Measurements from ENCODE around the gene MARCHF9. TPM values are rescaled to one million over a fixed set of nuclear protein-coding genes. Genes with fewer than 3 reads are reported as not detected.

Gene MARCHF9
- polyA plus RNA-seq, 1 of the 3 experiments (the other 2 are of a cell fraction), result 24.2 TPM

DNA sequence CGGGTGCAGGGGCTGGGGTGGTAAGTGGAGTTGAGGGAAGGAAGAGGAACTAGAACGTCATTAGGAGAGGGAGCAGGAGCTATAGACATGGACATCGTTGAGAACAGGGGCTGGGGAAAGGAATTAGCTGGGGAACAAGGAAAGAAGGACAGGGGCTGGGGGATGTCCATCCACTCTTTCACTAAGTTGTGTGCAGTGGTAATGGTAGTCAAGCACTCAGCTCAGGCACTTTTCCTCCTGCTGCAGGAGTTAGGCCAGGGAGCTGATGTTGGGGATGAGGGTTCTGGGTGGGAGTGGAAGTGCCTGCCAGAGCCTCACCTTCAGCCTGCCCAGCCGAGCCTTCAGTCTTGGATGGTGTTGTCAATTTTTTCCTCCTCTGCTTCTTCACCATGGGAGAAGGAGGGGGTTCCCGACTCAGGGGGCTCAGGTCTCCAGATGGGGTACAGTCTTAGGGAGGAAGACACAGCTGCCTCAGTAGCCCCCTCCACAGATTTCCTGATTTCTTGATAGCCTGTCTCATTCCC lies 25.5 kb upstream of the MARCHF9 start (continued):
- TF ChIP-seq, protein P1, sequence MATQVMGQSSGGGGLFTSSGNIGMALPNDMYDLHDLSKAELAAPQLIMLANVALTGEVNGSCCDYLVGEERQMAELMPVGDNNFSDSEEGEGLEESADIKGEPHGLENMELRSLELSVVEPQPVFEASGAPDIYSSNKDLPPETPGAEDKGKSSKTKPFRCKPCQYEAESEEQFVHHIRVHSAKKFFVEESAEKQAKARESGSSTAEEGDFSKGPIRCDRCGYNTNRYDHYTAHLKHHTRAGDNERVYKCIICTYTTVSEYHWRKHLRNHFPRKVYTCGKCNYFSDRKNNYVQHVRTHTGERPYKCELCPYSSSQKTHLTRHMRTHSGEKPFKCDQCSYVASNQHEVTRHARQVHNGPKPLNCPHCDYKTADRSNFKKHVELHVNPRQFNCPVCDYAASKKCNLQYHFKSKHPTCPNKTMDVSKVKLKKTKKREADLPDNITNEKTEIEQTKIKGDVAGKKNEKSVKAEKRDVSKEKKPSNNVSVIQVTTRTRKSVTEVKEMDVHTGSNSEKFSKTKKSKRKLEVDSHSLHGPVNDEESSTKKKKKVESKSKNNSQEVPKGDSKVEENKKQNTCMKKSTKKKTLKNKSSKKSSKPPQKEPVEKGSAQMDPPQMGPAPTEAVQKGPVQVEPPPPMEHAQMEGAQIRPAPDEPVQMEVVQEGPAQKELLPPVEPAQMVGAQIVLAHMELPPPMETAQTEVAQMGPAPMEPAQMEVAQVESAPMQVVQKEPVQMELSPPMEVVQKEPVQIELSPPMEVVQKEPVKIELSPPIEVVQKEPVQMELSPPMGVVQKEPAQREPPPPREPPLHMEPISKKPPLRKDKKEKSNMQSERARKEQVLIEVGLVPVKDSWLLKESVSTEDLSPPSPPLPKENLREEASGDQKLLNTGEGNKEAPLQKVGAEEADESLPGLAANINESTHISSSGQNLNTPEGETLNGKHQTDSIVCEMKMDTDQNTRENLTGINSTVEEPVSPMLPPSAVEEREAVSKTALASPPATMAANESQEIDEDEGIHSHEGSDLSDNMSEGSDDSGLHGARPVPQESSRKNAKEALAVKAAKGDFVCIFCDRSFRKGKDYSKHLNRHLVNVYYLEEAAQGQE (IDR thresholded peaks at IDR 0.05; ENCODE audit: low read depth, low read length), result no peak
- no peak for TF ChIP-seq POLR2AphosphoS5 (IDR thresholded peaks at IDR 0.05; ENCODE audit: low read depth, low read length)
- TF ChIP-seq RXRA (IDR thresholded peaks at IDR 0.05; ENCODE audit: borderline replicate concordance, low read depth), result no peak
- no peak for TF ChIP-seq RFX5 (IDR thresholded peaks at IDR 0.05; ENCODE audit: low read length)

DNA sequence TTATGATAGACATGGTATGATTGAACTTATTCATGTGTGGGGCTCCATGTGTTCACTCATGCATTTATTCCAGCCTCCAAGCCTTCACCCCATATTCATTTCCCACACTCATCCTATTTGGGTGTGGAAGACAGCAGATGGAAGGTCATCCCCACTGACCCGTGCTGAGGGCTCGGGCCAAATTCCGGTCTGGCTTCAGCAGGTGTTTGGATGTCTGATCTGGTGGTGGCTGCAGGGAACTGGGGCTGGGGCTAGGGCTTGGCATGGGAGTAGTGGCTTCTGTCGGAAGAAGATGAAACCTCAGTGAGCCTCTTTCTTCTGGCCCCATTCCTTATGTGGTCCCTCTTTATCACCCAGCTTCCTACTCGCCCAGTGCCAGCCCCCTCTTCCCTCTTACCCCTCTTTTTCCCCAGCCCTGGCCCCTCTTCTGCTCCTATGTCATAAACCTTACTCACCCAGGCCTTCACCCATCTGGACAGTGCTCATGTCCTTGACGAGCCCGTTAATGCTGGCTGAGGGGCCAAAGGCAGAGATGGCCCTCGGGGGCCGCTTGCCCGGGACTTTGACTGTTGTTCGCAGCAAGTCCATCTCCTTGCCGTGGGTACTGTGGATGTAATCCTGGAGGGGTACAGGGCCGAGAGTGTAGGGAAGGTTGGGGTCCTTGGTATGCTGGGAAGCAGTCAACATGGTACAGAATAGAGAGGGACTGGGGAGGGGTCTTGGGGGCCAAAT lies 24.4 kb upstream of the MARCHF9 start:
- Histone ChIP-seq H3K9me2 (no peaks in the 10 kb centered on the region), H2AFZ (ENCODE audit: low read depth) (no peak overlapping the region), H3K4me1 (ENCODE audit: control insufficient read depth in 1 of 2, insufficient read depth in 2 of 2, low read depth in 1 of 2, low read length in 1 of 2) (peaks cover 0 to 12% of the 10 kb centered on the region in 2 experiments; a peak in 1 of 4 replicates), H3K79me2 (ENCODE audit: insufficient read depth) (no peaks in the 10 kb centered on the region), H3K9me3 (no peaks in the 10 kb centered on the region), H3K36me3 (replicated peaks in 1 of 2; ENCODE audit: control insufficient read depth in 1 of 2, insufficient read depth in 2 of 2, low read length in 1 of 2) (peaks cover 3 to 17% of the 10 kb centered on the region in 2 experiments), H3K4me2 (no peak overlapping the region), H3K27me3 (ENCODE audit: insufficient read depth) (no peaks in the 10 kb centered on the region), H3K9ac (no peak overlapping the region), H3K27ac (ENCODE audit: low read depth in 2 of 2, low read length in 1 of 2) (no peak overlapping the region), H3F3A (replicated peaks; ENCODE audit: insufficient read depth) (peaks cover 17% of the 10 kb centered on the region), H3K4me3 (ENCODE audit: low read depth in 2 of 2, low read length in 1 of 2) (no peak overlapping the region; a peak in 1 of 4 replicates), H4K20me1 (ENCODE audit: insufficient read depth) (no peaks in the 10 kb centered on the region)
- 85% methylated on average over 13 of the region's 13 CpGs for WGBS (ENCODE audit: low lambda C conversion rate)
- DNase-seq, result no peak
- ChIA-PET POLR2A (interaction anchor here (1.1 to 1.8 kb wide), 2 partner anchors 14 to 37 kb away, joined by 3 to 5 read pairs; partner anchors contain the start of genes OS9 and TSPAN31), CTCF (interaction anchor here (0.9 kb wide), 1 partner anchor 98 kb away, joined by 4 read pairs; the partner anchor contains the start of gene B4GALNT1)
- TF ChIP-seq, protein P2, sequence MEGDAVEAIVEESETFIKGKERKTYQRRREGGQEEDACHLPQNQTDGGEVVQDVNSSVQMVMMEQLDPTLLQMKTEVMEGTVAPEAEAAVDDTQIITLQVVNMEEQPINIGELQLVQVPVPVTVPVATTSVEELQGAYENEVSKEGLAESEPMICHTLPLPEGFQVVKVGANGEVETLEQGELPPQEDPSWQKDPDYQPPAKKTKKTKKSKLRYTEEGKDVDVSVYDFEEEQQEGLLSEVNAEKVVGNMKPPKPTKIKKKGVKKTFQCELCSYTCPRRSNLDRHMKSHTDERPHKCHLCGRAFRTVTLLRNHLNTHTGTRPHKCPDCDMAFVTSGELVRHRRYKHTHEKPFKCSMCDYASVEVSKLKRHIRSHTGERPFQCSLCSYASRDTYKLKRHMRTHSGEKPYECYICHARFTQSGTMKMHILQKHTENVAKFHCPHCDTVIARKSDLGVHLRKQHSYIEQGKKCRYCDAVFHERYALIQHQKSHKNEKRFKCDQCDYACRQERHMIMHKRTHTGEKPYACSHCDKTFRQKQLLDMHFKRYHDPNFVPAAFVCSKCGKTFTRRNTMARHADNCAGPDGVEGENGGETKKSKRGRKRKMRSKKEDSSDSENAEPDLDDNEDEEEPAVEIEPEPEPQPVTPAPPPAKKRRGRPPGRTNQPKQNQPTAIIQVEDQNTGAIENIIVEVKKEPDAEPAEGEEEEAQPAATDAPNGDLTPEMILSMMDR (IDR thresholded peaks at IDR 0.05), result no peak
- TF ChIP-seq GABPA (IDR thresholded peaks at IDR 0.05; ENCODE audit: low read depth) (no peak), MEF2A (IDR thresholded peaks at IDR 0.05; ENCODE audit: borderline replicate concordance, low read depth) (no peak), SIN3A (IDR thresholded peaks at IDR 0.05; ENCODE audit: borderline replicate concordance, low read depth, low read length) (no peak), RXRA (IDR thresholded peaks at IDR 0.05; ENCODE audit: borderline replicate concordance, low read depth) (no peak), NFIC (IDR thresholded peaks at IDR 0.05; ENCODE audit: borderline replicate concordance) (no peak), SMC3 (IDR thresholded peaks at IDR 0.05; ENCODE audit: low read depth, low read length) (no peak), TAF1 (IDR thresholded peaks at IDR 0.05; ENCODE audit: borderline replicate concordance, low read depth, low read length) (no peak), JUND (IDR thresholded peaks at IDR 0.05) (no peak), NRF1 (IDR thresholded peaks at IDR 0.05; ENCODE audit: low read depth, low read length) (no peak), FOXJ3 (CRISPR knock-in tag; IDR thresholded peaks at IDR 0.05) (no peak)
- TF ChIP-seq, protein P3, sequence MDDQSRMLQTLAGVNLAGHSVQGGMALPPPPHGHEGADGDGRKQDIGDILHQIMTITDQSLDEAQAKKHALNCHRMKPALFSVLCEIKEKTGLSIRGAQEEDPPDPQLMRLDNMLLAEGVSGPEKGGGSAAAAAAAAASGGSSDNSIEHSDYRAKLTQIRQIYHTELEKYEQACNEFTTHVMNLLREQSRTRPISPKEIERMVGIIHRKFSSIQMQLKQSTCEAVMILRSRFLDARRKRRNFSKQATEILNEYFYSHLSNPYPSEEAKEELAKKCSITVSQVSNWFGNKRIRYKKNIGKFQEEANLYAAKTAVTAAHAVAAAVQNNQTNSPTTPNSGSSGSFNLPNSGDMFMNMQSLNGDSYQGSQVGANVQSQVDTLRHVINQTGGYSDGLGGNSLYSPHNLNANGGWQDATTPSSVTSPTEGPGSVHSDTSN (IDR thresholded peaks at IDR 0.05), result no peak
- TF ChIP-seq, protein P4, sequence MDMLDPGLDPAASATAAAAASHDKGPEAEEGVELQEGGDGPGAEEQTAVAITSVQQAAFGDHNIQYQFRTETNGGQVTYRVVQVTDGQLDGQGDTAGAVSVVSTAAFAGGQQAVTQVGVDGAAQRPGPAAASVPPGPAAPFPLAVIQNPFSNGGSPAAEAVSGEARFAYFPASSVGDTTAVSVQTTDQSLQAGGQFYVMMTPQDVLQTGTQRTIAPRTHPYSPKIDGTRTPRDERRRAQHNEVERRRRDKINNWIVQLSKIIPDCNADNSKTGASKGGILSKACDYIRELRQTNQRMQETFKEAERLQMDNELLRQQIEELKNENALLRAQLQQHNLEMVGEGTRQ (IDR thresholded peaks at IDR 0.05; ENCODE audit: borderline replicate concordance, low read depth, low read length), result no peak
- TF ChIP-seq, protein P5, sequence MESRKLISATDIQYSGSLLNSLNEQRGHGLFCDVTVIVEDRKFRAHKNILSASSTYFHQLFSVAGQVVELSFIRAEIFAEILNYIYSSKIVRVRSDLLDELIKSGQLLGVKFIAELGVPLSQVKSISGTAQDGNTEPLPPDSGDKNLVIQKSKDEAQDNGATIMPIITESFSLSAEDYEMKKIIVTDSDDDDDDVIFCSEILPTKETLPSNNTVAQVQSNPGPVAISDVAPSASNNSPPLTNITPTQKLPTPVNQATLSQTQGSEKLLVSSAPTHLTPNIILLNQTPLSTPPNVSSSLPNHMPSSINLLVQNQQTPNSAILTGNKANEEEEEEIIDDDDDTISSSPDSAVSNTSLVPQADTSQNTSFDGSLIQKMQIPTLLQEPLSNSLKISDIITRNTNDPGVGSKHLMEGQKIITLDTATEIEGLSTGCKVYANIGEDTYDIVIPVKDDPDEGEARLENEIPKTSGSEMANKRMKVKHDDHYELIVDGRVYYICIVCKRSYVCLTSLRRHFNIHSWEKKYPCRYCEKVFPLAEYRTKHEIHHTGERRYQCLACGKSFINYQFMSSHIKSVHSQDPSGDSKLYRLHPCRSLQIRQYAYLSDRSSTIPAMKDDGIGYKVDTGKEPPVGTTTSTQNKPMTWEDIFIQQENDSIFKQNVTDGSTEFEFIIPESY (IDR thresholded peaks at IDR 0.05; ENCODE audit: borderline replicate concordance, low read depth), result no peak
- TF ChIP-seq, protein P6, sequence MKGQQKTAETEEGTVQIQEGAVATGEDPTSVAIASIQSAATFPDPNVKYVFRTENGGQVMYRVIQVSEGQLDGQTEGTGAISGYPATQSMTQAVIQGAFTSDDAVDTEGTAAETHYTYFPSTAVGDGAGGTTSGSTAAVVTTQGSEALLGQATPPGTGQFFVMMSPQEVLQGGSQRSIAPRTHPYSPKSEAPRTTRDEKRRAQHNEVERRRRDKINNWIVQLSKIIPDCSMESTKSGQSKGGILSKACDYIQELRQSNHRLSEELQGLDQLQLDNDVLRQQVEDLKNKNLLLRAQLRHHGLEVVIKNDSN (IDR thresholded peaks at IDR 0.05; ENCODE audit: borderline replicate concordance, low read depth), result no peak
- TF ChIP-seq, protein P7, sequence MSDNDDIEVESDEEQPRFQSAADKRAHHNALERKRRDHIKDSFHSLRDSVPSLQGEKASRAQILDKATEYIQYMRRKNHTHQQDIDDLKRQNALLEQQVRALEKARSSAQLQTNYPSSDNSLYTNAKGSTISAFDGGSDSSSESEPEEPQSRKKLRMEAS (IDR thresholded peaks at IDR 0.05; ENCODE audit: low read depth), result no peak

All from SK-N-SH (cell line).